Uterus (tissue), 2 donors: Measurements from ENCODE around the gene GMEB2.

Experiments
- CTCF ChIP-seq, 4 experiments: fragments of 200-600 bp in 2 of 4; fragments of 450-650 bp in 2 of 4; sonication (generic) in 2 of 4; IDR thresholded peaks; one replicate each; pipeline ENCODE4 v1.5.1; 2016 to 2019; ENCODE audit warnings: antibody characterized with exemption in 4 of 4, mild to moderate bottlenecking in 2 of 4, moderate library complexity in 1 of 4
- POLR2A ChIP-seq, 2 donors: fragments of 450-650 bp; IDR thresholded peaks; one replicate each; pipeline ENCODE4 v1.6.1; 2016; ENCODE audit warnings: antibody characterized with exemption in 2 of 2, mild to moderate bottlenecking in 1 of 2, moderate library complexity in 1 of 2

GRCh38 chr20:63546256-63546955 lies 80.5 kb downstream of the GMEB2 start:
- no peak for TF ChIP-seq CTCF (IDR thresholded peaks at IDR 0.05)
- TF ChIP-seq POLR2A (IDR thresholded peaks at IDR 0.05), result no peak
